GM19043 (cell line): Measurements from ENCODE around the gene IGFN1.
A peak's percentile ranks its signal among the peaks of the same experiment; 100 is the strongest.

Experiments
- ATAC-seq: cut with Tn5 transposase; IDR thresholded peaks from one replicate; pipeline ENCODE4 v1.9.1; 2021; ENCODE audit warnings: low read depth; ENCODE audit not compliant: unreplicated experiment

IGFN1 gene

GRCh38 chr1:201190624-201191051 lies at the start of gene IGFN1:
Gene IGFN1 (plus strand): TSS chr1:201190824. CDS start chr1:201193294, 2,470 bp downstream.
- no peak for ATAC-seq

DNA sequence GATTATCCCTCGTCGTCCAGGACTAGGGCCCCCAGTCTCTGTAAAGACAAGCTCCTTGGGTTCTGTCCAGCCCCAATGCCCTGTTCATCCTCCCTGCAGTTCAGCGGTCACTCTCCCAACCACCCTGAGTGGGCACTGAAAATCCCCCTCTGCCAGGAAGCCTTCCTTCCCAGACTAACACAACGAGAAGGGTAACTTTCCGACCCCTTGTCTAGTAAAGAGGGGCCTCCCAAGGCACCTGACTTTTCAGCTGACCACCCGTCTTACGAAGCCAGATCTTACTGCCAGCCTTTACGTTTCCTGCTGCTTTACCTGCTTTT lies 49.7 kb upstream of the IGFN1 start:
- ATAC-seq, result no peak

DNA sequence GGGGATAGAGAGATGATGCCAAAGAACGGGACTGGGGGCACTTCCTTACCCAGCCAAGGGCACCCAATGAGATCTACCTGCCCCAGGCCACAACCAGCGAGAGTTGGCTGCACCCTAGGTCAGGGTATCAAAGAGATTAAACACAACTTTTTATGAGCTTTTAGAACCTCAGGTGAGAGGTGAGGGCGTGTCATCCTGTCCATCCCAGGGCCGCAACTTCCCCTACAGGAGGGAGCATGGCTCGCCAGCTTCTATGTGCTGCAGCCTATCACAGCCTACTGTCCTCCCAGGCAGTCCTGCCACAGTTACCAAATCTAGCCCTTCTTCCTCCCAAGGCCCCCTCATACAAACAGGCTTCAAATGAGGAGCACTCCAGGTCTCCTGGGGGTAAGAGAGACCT lies 49.2 kb upstream of the IGFN1 start:
- no peak for ATAC-seq

GRCh38 chr1:201142011-201142848 lies 48.4 kb upstream of the IGFN1 start:
- no peak for ATAC-seq

DNA sequence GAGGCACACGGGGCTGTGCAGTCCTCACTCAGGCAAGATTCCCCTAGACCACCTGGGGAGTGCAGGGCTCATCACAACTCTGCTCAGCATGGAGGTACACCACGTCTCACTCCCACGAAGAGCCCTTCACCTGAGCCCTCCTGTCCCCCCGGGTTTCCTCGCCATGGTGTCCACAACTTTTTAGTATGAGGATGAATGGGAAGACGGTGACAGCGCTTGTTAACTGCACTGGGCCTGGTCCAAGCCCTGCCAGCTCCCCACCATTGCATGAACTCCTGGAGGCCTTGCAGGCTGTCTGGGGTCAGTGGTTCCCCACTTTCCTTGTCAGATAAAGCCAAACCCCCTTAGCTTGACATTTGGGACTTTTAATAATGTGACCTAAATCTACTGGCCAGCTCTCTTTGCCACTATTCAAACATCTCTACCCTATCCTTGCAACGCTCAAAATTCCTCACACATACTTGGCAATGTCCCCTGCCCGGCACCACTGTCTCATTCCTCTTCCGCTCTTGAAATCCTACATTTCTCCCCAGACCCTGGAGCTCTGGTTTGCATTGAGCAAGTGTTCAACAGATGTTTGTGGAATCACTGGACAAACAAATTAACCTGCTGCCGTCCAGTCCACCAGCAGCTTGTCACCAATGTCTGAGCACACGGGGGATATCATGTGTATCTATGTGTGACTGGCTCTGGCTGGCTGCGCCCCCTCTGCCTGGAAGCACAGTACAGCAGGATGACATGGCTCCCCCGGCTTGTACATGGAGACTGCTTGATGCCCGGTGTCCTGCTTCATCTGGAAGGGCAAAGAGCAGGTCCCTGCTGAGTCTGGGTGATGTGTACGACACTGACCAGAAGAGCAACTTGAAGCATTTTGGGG lies 47.5 kb upstream of the IGFN1 start:
- ATAC-seq, result no peak

- ATAC-seq, result no peak
Measured at GRCh38 chr1:201143726-201144635, 46.6 kb upstream of the IGFN1 start.

DNA sequence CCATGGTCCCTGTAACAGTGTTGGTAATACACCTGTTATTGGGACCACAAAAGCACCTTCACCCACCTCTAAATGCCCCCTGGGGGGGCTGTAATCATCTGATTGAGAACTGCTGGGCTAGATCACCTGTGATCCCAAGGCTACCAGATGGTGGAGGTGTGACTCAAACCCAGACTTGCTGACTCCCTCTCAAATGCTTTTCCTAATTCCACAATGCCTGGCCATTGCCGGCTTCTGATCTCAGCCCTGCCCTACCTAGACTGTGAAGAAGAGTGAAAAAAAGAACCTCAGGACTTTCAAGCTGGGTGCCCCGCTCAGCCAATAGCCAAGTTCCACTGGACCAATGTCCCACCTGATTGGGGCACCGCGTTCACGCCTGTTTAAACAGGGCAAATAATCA lies 45.9 kb upstream of the IGFN1 start:
- no peak for ATAC-seq

DNA sequence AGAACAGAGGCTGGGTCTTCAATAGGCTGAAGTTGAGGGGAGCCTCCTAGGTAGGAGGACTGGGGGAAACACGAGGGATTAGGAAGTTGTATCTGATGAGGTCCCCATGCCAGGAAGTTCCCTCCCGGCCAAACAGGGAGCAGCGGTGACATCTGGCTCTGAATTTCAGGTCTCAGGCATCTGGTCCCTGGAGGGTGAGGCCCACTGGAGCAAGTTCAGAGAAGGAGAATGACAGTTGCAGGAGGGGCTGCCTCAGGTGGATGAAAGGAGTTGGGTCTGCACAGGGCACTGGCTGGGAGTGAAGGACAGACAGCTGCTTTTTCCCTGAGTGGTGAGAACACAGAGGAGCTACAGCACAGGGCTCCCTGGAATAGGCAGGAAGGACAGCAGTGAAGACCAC lies 45.5 kb upstream of the IGFN1 start:
- ATAC-seq, result no peak

DNA sequence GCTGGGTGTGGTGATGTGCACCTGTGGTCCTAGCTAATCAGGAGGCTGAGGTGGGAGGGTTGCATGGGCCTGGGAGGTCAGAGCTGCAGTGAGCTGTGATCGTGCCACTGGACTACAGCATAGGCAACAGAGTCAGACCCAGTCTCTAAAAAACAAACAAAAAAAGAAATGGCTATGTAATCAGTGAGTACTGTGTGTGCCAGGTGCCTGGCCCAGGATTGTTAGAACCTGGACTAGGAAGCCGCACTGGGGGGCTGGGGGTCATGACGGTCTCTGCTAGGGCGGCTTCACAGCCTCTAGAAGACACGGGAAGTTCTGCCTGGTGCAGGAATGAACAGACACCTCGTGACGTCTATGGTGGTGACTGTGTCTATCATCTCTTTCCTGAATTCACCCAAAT lies 44.8 kb upstream of the IGFN1 start:
- no peak for ATAC-seq

DNA sequence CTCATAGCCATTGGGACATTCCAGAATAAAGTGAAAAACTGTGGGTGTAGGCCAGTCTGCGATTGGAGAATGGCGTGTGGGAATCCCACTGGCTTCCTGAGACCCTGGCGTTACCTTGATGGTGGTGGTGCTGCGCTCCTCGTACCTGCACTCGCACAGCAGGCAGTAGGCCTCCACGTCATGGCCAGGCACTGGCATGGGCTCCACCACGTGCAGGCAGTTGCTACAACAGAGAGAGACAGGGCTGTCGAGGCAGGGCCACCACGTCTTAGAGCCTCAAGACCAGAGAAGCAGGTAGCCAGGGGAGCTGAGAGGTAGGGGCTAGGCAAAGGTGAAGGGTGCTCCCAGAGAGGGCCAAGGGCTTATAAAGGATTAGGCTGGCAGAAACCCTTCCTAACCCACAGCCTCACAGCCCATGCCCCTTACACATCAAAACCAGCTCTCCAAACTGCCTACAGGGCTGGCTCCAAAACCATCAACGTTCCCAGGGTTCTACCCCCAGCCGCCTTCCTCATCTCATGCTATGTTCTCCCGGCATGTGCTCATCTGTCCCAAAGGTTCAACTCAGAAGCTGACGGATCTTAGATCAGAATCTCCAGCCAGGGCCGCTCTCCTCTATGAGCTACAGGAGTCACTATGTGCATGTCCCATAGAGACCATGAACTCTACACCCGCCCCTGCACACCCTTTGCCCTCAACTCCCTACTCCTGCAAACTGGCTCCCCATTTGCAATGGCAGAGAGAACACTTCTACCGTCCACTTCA lies 43.8 kb upstream of the IGFN1 start:
- ATAC-seq, result no peak

GRCh38 chr1:201147396-201148015 lies 43.1 kb upstream of the IGFN1 start:
- ATAC-seq, result no peak

GRCh38 chr1:201149400-201149799 lies 41.2 kb upstream of the IGFN1 start:
- ATAC-seq, result no peak

- peak; percentile 62 for ATAC-seq
Measured at GRCh38 chr1:201153474-201154388, 36.9 kb upstream of the IGFN1 start.

DNA sequence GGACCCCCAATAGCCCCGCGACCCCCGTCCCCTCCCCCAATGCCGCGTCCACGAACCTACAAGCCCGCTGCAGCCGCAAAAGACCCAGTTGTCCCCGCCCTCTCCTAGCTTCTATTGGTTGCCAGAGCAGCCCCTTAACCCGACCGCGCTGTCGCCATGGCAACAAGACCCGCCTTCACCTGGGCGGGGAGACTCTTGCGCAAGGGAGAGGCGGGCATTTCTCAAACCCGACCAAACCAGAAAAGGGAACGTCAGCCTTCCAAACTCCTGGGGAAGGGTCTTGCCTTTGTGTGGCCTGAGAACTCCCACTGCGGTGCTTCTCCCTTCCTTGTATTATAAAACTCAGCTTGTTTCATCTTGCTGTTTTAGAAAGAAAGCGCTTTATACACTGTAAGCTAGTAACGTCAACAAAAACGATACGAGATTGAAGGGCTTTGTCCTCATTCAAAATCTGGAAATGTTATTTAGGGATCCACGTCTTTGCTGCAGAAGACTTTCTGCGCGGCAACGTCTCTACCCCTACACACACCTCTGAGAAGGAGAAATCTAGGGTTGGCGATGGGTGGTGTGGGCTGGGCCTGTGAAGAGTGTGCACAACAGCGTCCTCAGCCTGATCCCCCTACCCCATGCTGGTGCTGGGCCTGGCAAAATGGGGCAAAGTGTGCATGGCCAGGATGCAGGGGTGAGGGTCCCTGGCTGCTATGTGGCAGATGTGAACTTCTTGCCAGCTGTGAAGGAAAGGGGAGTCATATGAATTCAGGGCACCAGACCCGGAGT lies 36.0 kb upstream of the IGFN1 start, which contains the start of gene TMEM9:
TSS of gene TMEM9 (minus strand) at position 86 of the 777 bp plus-strand sequence. CDS start 551 bp downstream, outside the sequence.
- peak; percentile 98 for ATAC-seq

DNA sequence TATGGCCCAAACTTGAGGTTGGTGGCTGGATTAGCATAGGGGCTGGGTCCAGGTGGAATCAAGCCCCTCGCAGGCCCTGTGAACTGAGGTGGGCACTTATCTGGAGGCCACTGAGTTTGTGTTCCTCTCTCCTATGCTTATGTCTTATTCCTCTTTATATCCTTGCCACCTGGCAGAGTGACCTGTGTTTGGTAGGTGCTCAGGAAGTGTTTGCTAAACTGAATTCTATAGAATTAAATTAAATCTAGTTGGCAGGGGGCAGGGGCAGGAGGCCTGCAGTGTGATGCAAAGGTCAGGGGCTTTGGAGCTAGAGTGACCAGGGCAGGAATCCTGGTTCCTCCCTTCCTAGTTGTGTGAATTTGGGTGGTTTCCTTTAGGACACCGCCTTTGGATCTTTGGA lies 35.3 kb upstream of the IGFN1 start:
- no peak for ATAC-seq

DNA sequence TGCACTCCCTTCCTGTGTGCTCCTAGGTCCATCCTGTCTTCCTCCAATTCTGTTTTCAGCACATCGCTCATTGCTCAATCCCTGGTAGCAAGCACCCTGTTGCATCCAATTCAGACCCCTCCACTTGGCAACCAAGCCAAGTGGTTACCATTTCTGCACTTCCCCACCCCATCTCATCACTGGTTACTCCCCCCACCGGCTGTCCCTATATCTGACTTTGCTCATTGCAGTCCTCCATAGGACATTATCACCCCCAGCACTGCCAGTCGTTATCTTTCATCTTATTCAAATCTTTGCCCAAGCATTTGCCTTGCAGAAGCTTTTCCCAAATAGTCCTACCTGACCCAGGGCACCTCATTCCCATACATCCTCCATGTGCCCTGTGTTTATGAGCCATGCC lies 34.3 kb upstream of the IGFN1 start:
- no peak for ATAC-seq

DNA sequence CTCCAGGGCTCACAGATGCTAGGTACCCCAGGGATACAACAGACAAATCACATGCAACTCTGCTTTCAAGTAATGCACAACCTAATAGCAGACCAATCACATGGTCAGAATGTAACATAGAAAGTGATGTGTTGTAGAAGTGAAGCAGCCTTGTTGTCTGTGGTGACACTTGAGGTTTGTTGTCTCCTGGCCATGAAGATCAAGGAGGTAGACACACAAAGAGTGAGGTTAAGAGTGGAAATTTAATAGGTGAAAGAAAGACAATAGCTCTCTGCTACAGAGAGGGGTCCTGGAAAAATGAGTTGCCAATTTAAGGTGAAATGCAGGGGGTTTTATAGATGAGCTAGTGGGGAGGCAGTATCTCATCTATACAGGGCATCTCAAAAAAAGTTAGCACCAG lies 33.8 kb upstream of the IGFN1 start:
- ATAC-seq, result no peak

DNA sequence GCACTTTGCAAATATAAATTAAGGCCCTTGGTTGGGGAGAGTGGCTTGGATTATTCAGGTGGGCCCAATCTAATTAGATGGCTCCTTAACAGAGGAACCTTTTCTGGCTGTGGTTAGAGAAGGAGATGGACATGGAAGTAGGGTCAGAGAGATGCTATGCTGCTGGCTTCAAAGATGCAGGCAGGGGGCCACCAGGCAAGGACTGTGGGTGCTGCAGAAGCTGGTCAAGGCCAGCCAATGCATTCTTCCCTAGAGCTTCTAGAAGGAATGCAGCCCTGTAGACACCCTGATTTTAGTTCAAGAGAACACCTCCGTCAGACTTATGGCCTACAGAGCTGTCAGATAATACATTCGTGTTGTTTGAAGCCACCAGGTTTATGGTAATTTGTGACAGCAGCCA lies 32.7 kb upstream of the IGFN1 start:
- ATAC-seq, result no peak
